HG03196 (cell line): ENCODE results near the gene EPB41L3.
"Not testable (repeated sequence)": the region's sequence is repeated elsewhere in the genome, so short reads cannot be mapped to it uniquely, and the experiment has no call there.

ENCODE experiments used
- ATAC-seq: cut with Tn5 transposase; IDR thresholded peaks from one replicate; pipeline ENCODE4 v1.9.1; 2021; ENCODE audit not compliant: unreplicated experiment

EPB41L3 gene

DNA sequence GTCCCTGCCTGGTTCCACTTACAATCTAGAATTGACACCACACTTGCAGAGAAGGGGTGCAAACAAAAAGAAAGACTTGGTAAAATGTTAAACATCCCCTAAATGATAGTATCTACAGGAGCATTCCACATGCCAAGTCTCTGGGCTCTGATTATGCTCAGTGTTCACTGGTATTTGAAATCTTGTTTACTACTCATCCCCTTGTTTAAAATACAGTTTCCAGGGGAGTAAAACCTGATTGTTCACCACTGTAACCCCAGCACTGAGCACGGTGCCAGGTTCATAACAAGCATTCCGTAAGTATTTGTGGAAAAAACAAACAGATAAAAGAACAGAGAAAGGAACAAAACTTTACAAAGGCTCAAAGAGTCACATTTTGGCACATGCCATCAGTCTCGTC lies 11.7 kb downstream of the EPB41L3 start:
- ATAC-seq = no peak

DNA sequence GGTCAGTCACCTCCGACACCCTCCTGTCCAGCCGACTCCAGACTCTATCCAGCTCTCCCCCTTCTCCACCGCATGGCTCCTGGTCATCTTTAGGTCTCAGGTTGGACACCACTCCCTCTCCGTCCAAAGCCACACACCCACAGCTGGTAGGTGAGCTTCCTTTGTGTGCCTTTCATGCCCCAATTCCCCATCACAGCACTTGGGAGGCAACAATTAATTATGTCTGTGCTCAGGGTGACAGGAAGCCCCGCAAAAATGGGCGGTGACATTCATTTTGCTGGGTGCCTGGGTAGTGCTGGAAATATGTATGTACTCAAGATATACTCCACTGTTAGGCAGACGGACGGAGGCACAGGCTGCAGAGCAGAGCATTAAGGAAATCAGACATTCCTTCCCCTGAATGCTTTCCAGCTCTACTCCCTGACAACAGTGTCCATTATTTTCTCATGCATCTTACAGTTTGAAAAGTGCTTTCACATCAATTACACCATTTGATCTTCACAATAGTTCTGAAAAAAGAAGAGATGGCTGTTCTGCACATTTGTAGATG lies 13.1 kb downstream of the EPB41L3 start:
- no peak for ATAC-seq

DNA sequence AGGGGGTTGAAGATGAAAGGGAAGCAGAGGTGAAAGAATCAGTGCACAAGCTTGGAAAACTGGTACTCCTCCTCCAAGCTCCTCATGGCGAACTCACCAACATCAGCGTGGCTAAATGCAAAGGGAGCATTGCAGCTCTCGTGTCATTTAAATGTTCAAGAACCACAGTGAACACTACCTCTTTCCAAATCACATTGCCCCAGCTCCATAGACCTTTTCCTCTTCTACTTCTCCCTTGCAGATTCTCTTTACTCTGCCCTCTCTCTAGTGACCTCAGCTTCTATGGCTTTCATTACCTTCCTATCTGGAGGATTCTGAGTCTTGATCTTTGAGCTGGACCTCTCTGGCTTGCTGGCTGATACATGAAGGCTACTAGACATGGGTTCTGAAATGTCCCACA lies 14.3 kb downstream of the EPB41L3 start:
- no peak for ATAC-seq

DNA sequence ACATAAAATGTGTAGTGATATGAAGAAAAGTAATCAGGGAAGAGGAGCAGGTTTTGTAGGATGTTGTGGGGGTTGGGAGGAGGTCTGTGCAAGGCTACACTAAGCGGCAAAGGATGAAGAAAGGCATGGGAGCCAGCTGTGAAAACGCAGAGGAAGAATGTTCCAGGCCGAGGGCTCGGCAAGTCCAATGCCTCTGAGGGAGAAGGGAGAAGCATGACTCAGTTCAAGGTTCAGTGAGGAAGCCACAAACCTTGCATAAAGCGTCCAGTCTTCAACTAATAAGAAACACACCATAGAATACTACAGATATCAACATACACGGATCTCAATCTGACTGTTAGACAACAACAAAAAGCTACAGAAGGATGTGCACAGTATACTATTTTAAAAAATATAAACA lies 16.2 kb downstream of the EPB41L3 start:
- ATAC-seq = no peak

DNA sequence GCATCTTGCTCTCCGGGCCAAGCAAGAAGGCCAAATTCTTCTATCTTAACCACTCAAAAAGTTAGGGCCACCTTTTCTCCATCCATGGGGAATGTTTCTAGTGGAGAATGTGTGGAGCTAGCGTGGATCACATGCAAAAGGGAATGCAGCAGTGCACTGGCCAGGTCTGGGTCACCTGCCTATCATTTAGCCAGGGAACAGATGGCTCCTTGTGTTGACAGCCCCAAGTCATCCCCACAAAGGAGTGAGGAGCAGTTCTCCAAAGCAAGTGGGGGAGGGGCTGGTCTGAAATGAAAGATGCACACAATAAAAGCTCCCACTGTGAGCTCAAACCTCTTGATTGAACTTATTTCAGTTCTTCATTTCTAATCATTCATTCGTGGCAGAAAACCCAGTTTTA lies 19.1 kb downstream of the EPB41L3 start:
- ATAC-seq = no peak

DNA sequence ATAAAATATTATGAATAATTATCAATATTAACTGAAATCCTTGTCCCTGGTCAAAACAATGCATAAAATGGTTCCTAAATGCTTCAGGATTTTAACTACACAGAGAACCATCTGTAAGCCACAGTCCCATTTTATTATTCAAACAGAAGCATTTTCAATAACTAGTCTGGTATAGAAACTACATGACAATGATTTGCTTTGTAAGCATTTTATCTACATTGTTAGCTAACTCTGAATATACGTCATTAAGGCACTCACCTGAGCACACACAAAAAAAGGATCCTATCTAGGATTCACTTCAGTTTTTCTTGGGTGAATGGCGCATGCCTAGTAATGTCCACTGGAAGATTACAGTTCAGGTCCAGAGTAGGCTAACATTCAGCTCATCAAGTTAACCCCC lies 22.8 kb downstream of the EPB41L3 start:
- no peak for ATAC-seq

DNA sequence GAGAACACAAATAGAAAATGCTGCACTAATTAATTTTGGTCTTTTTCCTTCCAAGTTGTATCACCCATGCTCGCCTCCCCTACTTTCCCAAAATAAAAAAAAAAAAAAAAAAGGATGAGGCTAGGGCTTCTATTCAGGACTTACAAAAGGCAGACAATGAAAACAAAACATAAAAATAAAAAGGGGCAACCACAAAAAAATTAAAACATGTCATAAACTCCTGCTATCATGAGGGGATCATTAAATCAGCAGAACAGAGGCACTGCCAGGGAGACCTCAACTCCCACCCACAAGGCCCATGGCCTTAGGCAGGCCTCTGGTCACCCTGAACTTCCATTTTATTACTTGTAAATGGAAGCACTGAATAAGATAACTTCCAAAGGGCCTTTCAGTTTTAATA lies 23.3 kb downstream of the EPB41L3 start:
- ATAC-seq = no peak

DNA sequence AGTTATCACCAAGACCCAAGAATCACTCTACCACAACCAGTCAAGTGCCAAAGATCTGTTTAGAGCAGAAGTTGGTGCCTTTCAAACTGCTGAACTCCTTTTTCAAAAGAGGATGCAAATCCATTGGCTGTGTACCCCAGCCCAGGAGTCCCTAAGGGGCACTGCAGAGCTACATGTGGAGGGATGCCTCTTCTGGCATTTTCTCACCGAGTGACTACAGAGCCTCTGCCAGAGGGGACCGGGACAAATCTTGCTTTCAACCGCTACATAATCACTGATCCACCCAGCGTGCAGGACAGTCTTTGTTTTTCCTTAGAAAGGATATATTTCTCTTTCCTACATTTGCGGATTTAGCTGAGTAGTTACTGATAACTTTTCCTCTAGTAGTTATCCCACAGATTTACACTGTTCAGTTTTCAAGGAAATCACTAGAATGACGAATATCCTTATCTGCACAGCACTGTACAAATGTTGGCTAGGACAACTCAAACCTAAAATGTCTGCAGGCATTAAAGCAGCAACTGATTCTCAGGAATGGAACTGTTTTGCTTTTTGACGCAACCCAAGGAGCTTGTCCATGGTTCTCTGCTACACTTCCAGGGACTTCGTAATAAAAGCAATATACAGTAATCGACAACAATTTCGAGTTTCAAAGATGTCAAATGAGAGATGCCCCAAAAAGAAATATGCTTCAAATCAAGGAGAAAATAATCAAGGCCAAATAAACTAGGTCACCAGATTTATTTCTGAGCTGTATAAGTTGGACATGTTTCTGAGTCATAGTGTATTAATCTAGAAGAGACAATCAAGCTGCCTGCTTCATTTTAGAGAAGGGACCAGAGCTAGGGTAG lies 24.1 kb downstream of the EPB41L3 start:
- ATAC-seq = no peak

DNA sequence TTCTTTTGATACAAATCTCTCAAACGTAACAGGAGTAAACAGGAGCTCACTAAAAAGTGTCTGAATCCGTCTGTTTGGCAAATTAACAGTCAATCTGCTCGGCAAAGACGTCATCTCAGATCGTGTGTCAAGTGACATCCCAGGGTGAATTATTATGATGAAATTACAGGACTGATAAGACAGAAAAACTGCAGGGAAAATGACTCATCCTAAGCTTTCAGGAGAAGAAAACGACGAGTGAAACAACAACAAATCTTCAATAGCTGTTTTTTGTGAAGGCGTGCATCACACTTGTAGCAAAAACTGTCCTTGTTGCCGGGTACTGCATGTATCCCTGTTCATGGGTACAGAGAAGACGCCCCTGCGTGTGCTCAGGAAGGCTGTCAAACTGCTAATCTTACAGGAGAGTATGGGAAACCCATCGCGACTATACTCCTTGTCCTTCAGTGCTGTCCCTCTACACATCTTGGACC lies 24.9 kb downstream of the EPB41L3 start:
- no peak for ATAC-seq

DNA sequence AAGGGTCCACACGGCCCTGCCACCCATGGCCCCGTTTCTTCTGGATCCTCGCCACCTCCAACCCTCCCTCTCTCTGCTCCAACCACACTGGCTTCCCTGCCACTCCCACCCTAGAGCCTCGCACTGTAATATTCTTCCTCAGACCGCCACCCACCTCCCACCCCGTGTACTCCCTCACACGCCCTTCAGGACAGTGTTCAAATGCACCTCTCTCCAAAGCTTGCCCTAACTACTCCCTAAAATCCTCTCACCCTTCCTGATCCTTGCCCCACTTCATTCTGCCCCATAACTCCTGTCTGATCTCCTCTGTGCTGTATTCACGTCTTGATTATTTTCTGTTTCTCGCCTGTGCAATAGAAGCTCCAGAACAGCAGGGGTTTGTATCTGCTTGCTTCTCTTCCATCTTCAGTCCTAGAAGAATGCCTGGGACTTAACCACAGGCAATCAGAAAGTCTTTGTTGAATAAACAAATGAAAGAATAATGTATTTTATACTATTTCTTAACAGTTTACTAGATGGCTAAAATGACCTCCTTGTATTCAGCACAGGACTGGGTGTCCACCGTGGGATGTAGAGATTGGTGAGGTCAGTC lies 25.5 kb downstream of the EPB41L3 start:
- ATAC-seq = no peak

DNA sequence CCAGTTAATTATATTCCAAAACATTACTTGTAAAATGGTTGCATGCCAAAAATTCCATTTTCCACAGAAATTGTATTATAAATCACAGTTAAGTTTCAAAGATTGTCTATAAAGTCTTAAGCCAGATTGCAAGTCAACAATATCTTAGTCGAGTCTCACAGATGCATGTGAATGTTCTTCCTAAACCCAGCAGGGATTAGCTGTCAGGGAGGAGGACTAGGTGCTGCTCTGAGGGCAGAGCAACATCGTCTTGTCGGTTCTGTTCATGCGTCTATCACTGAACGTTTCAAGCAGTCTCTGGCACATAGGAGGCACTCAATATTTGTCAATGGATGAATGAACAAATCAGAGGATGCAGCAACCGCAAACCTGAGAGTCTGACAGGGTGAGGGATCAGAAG lies 27.0 kb downstream of the EPB41L3 start:
- no peak for ATAC-seq

DNA sequence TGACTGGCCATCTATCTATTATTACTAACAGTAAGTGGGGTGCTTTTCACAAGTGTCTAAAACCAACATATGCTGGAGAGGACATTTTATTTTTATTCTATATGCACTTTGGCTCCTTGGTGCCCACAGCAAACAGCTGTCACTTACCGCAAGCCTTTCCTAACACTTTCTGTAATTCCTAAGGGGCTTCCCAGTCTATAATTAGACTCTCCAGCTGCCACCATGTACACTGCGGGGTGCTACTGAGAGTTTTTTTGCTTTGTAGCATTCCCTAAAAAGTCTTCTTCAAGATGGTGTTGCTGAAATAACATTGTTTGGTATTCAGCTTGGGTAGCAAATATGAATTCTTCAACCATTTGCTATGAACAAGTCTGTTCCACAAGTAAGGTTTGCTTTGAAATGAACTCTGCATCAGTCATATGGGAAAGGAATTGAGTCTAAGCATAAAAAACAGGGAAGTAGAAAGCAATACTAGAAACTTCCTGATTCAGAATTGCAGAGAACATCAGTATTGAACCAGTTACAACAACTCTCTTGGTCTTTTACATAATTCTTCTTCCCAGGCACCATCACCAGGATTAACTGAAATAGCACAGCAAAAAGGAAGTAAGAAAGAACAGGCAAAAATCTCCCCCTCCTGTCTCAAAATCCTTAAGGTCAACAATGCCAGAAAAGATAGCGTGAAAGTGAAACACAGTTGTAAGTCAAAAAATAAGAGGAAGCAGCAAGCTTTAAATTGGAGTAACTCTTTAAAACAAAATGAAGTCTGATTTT lies 28.6 kb downstream of the EPB41L3 start:
- ATAC-seq = no peak

DNA sequence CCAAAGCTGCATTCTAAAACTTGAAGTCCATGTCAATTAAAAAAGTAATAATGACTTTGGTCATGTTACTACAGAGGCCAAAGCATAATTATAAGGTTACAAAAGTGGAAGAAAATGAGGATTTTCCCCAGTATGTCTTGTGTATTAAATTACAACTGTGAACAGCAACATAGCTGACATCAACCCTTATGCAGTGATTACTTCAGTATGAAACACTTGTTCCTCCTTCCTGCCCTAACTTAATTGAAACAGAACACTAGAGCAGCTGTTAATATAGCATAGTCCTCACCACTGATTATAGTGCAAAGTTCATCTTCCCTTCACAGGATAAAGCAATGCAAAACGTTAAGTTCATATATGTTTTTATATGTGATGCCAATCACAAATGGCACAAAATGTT lies 29.9 kb downstream of the EPB41L3 start:
- no peak for ATAC-seq

DNA sequence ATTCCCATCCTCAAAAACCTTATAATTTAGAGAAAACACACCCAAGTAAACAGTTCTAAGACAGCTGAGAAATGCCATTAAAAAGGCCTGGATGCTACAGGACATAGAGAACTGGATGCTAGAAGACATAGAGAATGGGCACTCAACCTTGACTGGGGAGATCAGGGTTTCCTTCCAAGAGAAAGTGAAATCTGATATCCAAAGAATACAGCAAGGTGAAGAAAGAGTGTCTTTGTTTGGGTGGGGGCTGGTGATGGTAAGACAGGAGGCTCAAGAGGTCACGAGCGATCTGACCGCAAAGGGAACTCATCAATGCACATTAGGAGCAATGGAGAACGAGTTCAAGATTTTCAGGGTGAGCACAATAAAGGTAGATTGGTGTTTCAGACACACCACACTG lies 31.6 kb downstream of the EPB41L3 start:
- ATAC-seq = no peak

DNA sequence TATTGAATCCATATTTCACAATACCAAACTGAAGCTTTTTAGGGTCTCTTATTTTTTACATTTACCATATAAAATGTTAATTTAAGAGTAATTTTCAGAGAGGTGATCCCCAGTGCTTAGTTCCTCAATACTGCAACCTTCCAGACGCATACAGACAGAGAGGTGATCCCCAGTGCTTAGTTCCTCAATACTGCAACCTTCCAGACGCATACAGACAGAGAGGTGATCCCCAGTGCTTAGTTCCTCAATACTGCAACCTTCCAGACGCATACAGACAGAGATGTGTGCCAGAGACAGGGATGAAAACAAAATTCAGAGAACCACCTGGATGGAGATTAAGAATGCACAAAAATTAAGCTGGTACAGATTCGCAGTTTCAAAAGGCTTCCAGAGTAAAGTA lies 32.3 kb downstream of the EPB41L3 start:
- not testable (repeated sequence) for ATAC-seq

DNA sequence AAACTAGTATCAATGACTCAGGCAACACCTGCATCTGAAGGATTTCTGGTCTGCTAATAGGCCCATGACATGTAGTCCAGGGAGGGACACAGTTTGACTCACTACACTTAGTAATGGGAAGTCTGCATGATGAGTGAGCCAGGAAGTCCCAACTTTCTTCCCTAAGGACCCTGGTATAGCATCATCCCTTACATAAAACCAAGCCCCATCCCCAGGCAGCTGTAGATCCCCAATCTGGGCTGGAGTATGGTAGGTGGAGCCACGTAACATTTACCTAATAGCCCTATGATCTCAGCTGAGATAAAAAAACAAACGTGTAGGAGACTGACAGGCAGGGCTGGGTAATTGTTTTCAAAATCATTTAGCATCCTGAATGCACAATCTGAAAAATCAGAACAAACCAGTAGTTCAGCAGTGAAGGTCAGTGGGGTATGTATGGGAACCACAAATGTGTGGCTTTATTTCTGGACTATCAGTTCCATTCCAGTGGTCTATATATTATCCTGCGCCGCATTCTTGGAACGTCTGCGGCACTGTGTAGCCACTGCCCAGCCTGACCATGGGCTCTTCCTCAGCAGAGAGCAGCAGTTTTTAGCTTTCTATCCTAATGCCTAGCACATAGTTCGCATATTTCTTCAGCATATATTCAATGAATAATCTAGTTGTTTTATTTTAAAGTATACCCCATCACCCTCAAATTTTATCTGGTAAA lies 33.5 kb downstream of the EPB41L3 start:
- no peak for ATAC-seq

DNA sequence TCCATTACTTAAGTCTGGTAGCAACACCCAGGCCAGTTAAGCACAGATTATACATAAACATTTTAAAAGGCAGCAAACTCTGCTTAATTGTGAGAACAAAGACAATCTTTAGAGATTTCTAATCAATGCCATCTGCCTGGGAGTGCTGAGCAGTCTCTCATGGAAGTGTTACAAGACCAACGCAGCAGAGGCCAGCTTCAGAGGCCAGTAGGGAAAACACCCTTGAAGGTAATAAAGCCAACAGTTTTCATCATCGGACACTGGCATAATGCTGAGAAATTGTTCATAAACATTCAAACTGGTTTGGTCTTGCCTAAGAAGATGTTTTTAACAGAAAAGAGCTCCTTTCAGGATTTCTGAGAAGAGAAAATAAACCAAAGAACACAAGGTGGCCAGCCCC lies 35.0 kb downstream of the EPB41L3 start:
- ATAC-seq = no peak

DNA sequence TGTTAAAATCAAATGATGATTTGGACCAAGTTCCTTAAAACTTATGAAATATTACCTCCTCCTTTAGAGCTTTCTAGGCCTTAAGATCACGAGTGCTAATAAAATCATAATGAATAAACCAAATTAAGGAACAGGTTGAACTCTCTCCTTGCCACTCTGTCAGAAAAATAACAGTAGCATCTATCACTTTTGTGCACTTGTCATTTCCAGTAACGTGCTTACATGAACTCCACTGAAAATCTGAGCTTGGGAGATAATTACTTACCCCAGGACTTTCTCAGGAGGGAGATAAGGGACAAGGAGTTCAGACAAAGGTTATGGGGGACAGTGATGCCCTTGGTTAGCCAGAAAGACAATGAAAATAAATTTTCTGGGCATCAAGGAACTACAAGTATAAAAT lies 36.0 kb downstream of the EPB41L3 start:
- ATAC-seq = no peak

DNA sequence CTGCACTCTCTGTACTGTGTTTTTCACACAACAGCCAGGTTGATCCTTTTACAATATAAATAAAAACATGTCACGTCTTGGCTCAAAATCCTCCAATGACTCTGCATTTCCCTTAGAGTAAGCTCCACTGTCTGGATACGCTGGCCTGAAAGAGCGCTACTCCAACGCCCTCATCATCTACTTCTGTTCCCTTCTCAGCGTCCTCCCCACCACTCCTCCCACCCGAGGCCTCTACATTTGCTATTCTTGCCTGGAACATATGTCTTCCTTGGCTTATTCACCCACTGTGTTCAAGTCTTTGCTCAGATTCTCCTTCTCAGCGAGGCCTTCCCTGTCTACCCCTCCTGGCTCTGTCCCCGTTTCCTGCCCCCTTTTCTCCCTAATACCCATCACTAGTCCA lies 37.6 kb downstream of the EPB41L3 start:
- no peak for ATAC-seq

DNA sequence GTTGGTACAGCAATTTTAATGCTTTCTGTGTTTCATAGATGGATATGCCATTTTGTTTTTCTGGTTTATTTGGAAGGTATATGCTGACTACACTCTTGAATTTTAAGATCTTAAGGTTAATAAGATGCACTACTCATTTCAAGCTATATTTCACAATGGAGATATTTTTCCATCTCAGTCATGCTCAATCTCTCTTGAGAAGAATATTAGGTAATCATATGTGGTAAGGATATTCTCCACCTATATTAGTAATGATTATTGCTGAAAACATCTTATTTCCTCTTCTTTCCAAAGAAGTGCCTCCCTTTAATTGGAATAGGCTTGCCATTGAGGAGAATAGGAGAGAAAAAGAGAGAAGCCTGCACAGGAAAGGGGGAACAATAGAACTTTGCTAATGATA lies 40.1 kb downstream of the EPB41L3 start:
- ATAC-seq = no peak
